ENCODE results near the gene KRT28.

The KRT28 gene

GRCh38 chr17:40799859-40800258 is at the start of gene KRT28:
KRT28 (minus strand) TSS chr17:40799959; CDS start chr17:40799893, 66 bp downstream.
- no peak within 1 kb of the TSS for H3K27ac ChIP-seq
- no peaks in the 10 kb centered on the region for H3K36me3 ChIP-seq (replicated peaks)
- TF ChIP-seq CTCF (IDR thresholded peaks at IDR 0.05; ENCODE audit: low read depth, low read length, missing control alignments) = no peak
- in situ Hi-C loops (cut with HindIII; ENCODE audit: low pct_ligation_motif_present, low sequenced_read_pairs) = no loop called here
- no peak for DNase-seq
- H3K27me3 ChIP-seq (replicated peaks) = no peaks in the 10 kb centered on the region
- no peak within 1 kb of the TSS for H3K4me3 ChIP-seq (ENCODE audit: low read depth, low read length)

GRCh38 chr17:40848583-40849235 is 49.0 kb upstream of the KRT28 start:
- Histone ChIP-seq H3K27me3 (replicated peaks) (no peaks in the 10 kb centered on the region), H3K27ac (no peak overlapping the region), H3K4me3 (ENCODE audit: low read depth, low read length) (no peak overlapping the region), H3K36me3 (replicated peaks) (no peaks in the 10 kb centered on the region)
- no peak for DNase-seq
- in situ Hi-C loops (cut with HindIII; ENCODE audit: low pct_ligation_motif_present, low sequenced_read_pairs) = no loop called here
- TF ChIP-seq CTCF (IDR thresholded peaks at IDR 0.05; ENCODE audit: low read depth, low read length, missing control alignments) = no peak

GRCh38 chr17:40846515-40847144 is 46.9 kb upstream of the KRT28 start:
- Histone ChIP-seq H3K27me3 (replicated peaks) (no peaks in the 10 kb centered on the region), H3K36me3 (replicated peaks) (no peaks in the 10 kb centered on the region), H3K27ac (no peak overlapping the region), H3K4me3 (ENCODE audit: low read depth, low read length) (no peak overlapping the region)
- no peak for TF ChIP-seq CTCF (IDR thresholded peaks at IDR 0.05; ENCODE audit: low read depth, low read length, missing control alignments)
- in situ Hi-C loops (cut with HindIII; ENCODE audit: low pct_ligation_motif_present, low sequenced_read_pairs) = no loop called here
- DNase-seq = no peak

GRCh38 chr17:40844671-40845107 is 44.9 kb upstream of the KRT28 start:
- H3K27ac ChIP-seq = no peak overlapping the region
- DNase-seq = no peak
- in situ Hi-C loops (cut with HindIII; ENCODE audit: low pct_ligation_motif_present, low sequenced_read_pairs) = no loop called here
- no peak overlapping the region for H3K4me3 ChIP-seq (ENCODE audit: low read depth, low read length)
- TF ChIP-seq CTCF (IDR thresholded peaks at IDR 0.05; ENCODE audit: low read depth, low read length, missing control alignments) = no peak
- H3K36me3 ChIP-seq (replicated peaks) = no peaks in the 10 kb centered on the region
- H3K27me3 ChIP-seq (replicated peaks) = no peaks in the 10 kb centered on the region

- in situ Hi-C loops (cut with HindIII; ENCODE audit: low pct_ligation_motif_present, low sequenced_read_pairs) = no loop called here
- TF ChIP-seq CTCF (IDR thresholded peaks at IDR 0.05; ENCODE audit: low read depth, low read length, missing control alignments) = no peak
Measured at GRCh38 chr17:40843242-40843641, 43.5 kb upstream of the KRT28 start.

More at GRCh38 chr17:40843242-40843641, 43.5 kb upstream of the KRT28 start:
- Histone ChIP-seq H3K4me3 (ENCODE audit: low read depth, low read length) (no peak overlapping the region), H3K27me3 (replicated peaks) (no peaks in the 10 kb centered on the region), H3K27ac (no peak overlapping the region), H3K36me3 (replicated peaks) (no peaks in the 10 kb centered on the region)
- no peak for DNase-seq
